ENCODE results near the gene CAPRIN1.

Gene CAPRIN1

GRCh38 chr11:34139346-34139745, 87.8 kb downstream of the CAPRIN1 start:
- no peak for FAIRE-seq

DNA sequence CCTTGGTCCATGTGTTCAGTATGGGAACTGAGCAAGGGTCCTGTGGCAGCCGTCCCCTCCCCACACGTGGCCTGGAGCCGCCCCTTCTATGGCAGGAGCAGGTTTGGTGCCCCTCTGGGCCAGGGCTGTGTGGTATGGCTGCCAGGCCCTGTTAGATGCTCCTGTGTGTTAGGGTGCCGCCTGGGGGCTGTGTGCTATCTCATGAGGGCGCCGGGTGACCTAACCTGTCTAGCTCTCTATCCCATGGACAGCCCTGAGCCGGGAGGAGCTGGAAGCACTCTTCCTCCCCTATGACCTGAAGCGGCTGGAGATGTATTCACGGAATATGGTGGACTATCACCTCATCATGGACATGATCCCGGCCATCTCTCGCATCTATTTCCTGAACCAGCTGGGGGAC, 88.6 kb downstream of the CAPRIN1 start:
- no peak for DNase-seq (ENCODE audit: low spot score)

More at GRCh38 chr11:34139346-34139745, 87.8 kb downstream of the CAPRIN1 start:
- DNase-seq (ENCODE audit: low spot score) = no peak

GRCh38 chr11:34143048-34143447, 91.5 kb downstream of the CAPRIN1 start:
- DNase-seq (ENCODE audit: low spot score) (no peak), FAIRE-seq (no peak)

More for the DNA sequence above, 88.6 kb downstream of the CAPRIN1 start:
- FAIRE-seq = no peak

DNA sequence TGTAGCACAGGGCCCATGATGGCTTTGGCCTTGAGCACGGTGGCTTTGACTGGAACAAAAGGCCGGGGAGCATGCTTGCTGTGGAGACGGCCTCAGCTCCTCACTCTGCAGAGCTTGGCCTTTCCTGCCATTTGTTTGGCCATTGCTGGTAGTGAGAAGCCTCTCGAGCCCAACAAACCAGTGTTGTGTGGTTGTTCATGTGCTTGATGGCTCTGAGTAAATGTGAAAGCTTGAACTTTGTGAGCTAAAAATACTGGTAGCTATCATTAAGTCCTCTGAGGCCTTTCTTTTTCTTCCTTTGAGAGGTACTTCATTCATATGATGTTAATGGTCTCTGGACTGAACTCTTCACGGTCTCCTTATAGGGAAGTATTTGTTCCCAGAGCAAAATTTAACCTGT, 93.5 kb downstream of the CAPRIN1 start:
- no peak for DNase-seq (ENCODE audit: low spot score)
- no peak for FAIRE-seq

GRCh38 chr11:34145847-34146381, 94.4 kb downstream of the CAPRIN1 start:
- FAIRE-seq (no peak), DNase-seq (ENCODE audit: low spot score) (no peak)

DNA sequence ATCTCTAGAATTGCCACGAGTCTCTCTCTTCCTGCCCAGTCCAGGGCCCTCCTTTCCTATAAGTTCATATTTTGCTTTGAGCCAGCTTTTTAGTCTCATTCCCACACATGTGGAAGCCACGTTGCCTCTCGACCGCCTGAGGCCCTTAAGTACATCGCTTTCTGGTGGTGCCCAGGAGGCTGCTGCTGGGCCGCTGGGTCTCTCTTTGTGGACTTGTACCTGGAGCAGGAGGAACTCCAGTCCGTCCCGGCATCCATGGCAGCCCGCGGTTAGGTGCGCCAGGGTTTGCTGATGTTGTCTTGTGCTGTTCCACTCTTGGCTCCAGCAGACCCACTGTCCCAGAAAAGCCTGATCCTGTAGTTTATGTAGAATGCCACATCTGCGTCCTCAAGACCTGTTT, 94.9 kb downstream of the CAPRIN1 start:
- FAIRE-seq = peak; percentile 35
- no peak for DNase-seq (ENCODE audit: low spot score)

- FAIRE-seq (no peak), DNase-seq (ENCODE audit: low spot score) (no peak)
Measured at GRCh38 chr11:34146866-34147265, 95.3 kb downstream of the CAPRIN1 start.

- no peak for FAIRE-seq
- DNase-seq (ENCODE audit: low spot score) = no peak
Measured at GRCh38 chr11:34147581-34147980, 96.0 kb downstream of the CAPRIN1 start.

DNA sequence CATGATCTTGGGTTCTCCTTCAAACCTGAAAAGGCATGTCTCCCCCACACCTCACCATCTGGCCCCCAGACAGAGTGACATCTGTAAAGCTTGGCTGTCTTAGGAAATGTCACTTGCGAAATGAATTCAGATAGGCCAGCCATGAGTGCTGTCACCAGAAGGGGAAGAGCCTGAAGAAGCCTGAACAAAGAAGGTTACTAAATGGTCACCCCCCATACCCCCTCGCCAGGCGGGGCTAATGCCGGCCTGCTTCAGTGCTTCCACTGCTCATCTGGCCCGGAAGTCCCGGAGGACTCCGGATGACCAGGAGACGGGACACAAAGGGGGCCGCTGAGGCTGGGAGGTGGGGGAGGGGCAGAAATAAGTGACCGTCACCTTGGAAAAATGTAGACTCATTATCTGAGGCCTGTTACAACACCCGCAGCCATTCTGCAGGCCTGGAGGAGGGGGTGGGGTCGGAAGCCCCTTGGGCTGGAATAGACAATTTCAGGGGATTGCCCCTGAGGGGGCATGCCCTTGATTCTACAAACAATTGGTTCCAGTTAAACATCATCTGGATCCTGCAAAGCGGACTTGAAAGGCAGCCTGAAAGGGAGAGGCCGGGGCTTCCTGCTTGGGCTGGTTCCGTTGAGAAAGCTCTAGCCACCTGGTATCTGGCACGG, 97.1 kb downstream of the CAPRIN1 start:
- DNase-seq (ENCODE audit: low spot score) (no peak), FAIRE-seq (no peak)

GRCh38 chr11:34149274-34149673, 97.7 kb downstream of the CAPRIN1 start:
- no peak for FAIRE-seq
- no peak for DNase-seq (ENCODE audit: low spot score)

DNA sequence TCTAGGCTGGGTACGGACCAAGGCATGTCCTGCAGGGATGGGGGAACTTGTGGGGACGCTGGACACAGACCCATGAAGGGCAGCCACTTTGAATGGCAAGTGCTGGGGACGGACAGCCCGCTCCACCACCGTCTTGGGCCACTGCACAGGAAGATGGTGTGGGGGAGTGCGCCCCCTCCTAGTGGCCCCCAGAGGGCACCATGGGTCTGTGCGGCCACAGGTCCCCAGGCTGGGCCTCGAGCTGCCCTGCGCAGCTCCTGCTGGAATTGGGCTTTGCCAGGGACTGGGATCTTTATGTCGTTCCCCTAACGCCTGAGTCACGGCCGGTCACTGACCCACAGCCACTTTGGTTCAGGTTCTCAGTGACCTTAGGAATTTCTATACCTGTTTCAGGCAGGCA, 98.3 kb downstream of the CAPRIN1 start:
- peak; percentile 29 for DNase-seq (ENCODE audit: low spot score)
- FAIRE-seq = no peak

GRCh38 chr11:34150494-34151151, 99.1 kb downstream of the CAPRIN1 start:
- FAIRE-seq (no peak), DNase-seq (ENCODE audit: low spot score) (no peak)
